GM23338 (cell line): ENCODE data around the gene RAD51B. TPM values are rescaled to one million over a fixed set of nuclear protein-coding genes. Genes with fewer than 3 reads are reported as not detected.

Experiments used
- ATAC-seq: fragments of 200-7000 bp; cut with Tn5 transposase; 3 replicates; pipeline ENCODE4 v1.9.1; 2020
- DNase-seq: peaks from one replicate; pipeline ENCODE4 v3.0.0-alpha.2; 2015; ENCODE audit warnings: low spot score
- H2AFZ ChIP-seq: fragments of 200-600 bp; sonication (generic); 2 replicates; pipeline ENCODE4 v1.8.0; 2016; ENCODE audit warnings: antibody characterized with exemption, mild to moderate bottlenecking, moderate library complexity
- H3F3A ChIP-seq: fragments of 200-600 bp; sonication (generic); replicated peaks from 2 replicates; pipeline ENCODE4 v1.8.0; 2017; ENCODE audit warnings: antibody characterized with exemption, mixed run types, low read depth
- H3K27ac ChIP-seq: fragments of 200-600 bp; sonication (generic); 2 replicates; pipeline ENCODE4 v1.6.1; 2016; ENCODE audit warnings: low read depth
- H3K27me3 ChIP-seq: fragments of 200-600 bp; sonication (generic); 2 replicates; pipeline ENCODE4 v1.8.0; 2016; ENCODE audit warnings: mild to moderate bottlenecking, mixed run types, moderate library complexity; ENCODE audit not compliant: insufficient read depth
- H3K36me3 ChIP-seq: fragments of 200-600 bp; sonication (generic); 2 replicates; pipeline ENCODE4 v1.8.0; 2016; ENCODE audit warnings: mild to moderate bottlenecking; ENCODE audit not compliant: insufficient read depth
- H3K4me1 ChIP-seq: fragments of 200-600 bp; sonication (generic); 2 replicates; pipeline ENCODE4 v1.8.0; 2016; ENCODE audit warnings: mild to moderate bottlenecking, moderate library complexity; ENCODE audit not compliant: insufficient read depth
- H3K4me2 ChIP-seq: fragments of 200-600 bp; sonication (generic); 2 replicates; pipeline ENCODE4 v1.7.1; 2017; ENCODE audit warnings: mixed run types
- H3K4me3 ChIP-seq: fragments of 200-600 bp; sonication (generic); 2 replicates; pipeline ENCODE4 v1.6.1; 2016; ENCODE audit warnings: mixed run types
- H3K79me2 ChIP-seq: fragments of 200-600 bp; sonication (generic); replicated peaks from 2 replicates; pipeline ENCODE4 v1.8.0; 2017; ENCODE audit warnings: mild to moderate bottlenecking; ENCODE audit not compliant: insufficient read depth
- H3K9me2 ChIP-seq: fragments of 200-600 bp; sonication (generic); 2 replicates; pipeline ENCODE4 v1.8.0; 2017; ENCODE audit not compliant: insufficient read depth
- H4K20me1 ChIP-seq: fragments of 200-600 bp; sonication (generic); replicated peaks from 2 replicates; pipeline ENCODE4 v1.8.0; 2017; ENCODE audit warnings: mild to moderate bottlenecking; ENCODE audit not compliant: insufficient read depth
- H3K27ac Mint-ChIP-seq: 2 replicates; pipeline ENCODE4 v1.8.0; 2020; ENCODE audit warnings: inconsistent platforms, mild to moderate bottlenecking, moderate library complexity, mixed read lengths
- H3K27me3 Mint-ChIP-seq: 3 replicates; pipeline ENCODE4 v1.8.0; 2022; ENCODE audit warnings: low read depth, mild to moderate bottlenecking, moderate library complexity, mixed read lengths, inconsistent platforms; ENCODE audit not compliant: insufficient read depth, poor library complexity
- H3K36me3 Mint-ChIP-seq: 3 replicates; pipeline ENCODE4 v1.8.0; 2021; ENCODE audit warnings: low read depth, mild to moderate bottlenecking, inconsistent platforms, moderate library complexity, mixed read lengths
- H3K4me1 Mint-ChIP-seq: 3 replicates; pipeline ENCODE4 v1.8.0; 2020; ENCODE audit warnings: mild to moderate bottlenecking, inconsistent platforms, mixed read lengths
- H3K4me3 Mint-ChIP-seq: 3 replicates; pipeline ENCODE4 v1.8.0; 2021; ENCODE audit warnings: moderate library complexity, mild to moderate bottlenecking, inconsistent platforms, mixed read lengths
- H3K9me3 Mint-ChIP-seq: 3 replicates; pipeline ENCODE4 v1.8.0; 2020; ENCODE audit warnings: moderate library complexity, mild to moderate bottlenecking, inconsistent platforms, mixed read lengths
- EZH2 ChIP-seq: fragments of 200-600 bp; sonication (generic); IDR thresholded peaks from one replicate; pipeline ENCODE4 v1.8.0; 2017; ENCODE audit warnings: antibody characterized with exemption, mild to moderate bottlenecking, low read depth; ENCODE audit not compliant: unreplicated experiment
- EZH2phosphoT487 ChIP-seq: fragments of 200-600 bp; sonication (generic); IDR thresholded peaks from one replicate; pipeline ENCODE4 v1.8.1; 2018; ENCODE audit warnings: antibody characterized with exemption; ENCODE audit not compliant: unreplicated experiment
- STAT1 ChIP-seq: IDR thresholded peaks from one replicate; pipeline ENCODE4 v1.6.1; 2016; ENCODE audit warnings: antibody characterized with exemption; ENCODE audit not compliant: unreplicated experiment
- ZNF114 ChIP-seq: fragments of 250-450 bp; sonication (Bioruptor Pico); IDR thresholded peaks from 2 replicates; pipeline ENCODE4 v1.5.0; 2020; ENCODE audit warnings: mild to moderate bottlenecking, moderate library complexity
- ZNF331 ChIP-seq: fragments of 250-450 bp; sonication (Bioruptor Pico); IDR thresholded peaks from 2 replicates; pipeline ENCODE4 v1.5.0; 2020; ENCODE audit warnings: low read depth, mild to moderate bottlenecking, moderate library complexity
- polyA plus RNA-seq: library from polyadenylated mRNA; unstranded; fragments of >200 nt; fragmentation: Nextera tagmentation; extraction: Ambion mirVana; gene quantifications from 2 replicates; pipeline ENCODE4 v1.2.1, GENCODE V29; 2016
- total RNA-seq: library from RNA; depleted of rRNA; stranded (reverse); fragments of >200 nt; shearing (Covaris generic); gene quantifications from 2 replicates; pipeline ENCODE4 v1.2.3, GENCODE V29; 2014
- TF ChIP-seq, protein P1 (sequence below): fragments of 250-450 bp; sonication (Bioruptor Pico); IDR thresholded peaks from 2 replicates; pipeline ENCODE4 v1.5.0; 2020; ENCODE audit warnings: mild to moderate bottlenecking, moderate library complexity
- TF ChIP-seq, protein P2 (sequence below), 2 experiments: fragments of 200-600 bp in 1 of 2; sonication (generic) in 1 of 2; conservative IDR thresholded peaks; 2 replicates each; pipeline versions ENCODE4 v1.5.1 to v1.6.1; 2016 to 2017; ENCODE audit warnings: antibody characterized with exemption in 2 of 2, low read depth in 2 of 2, mild to moderate bottlenecking in 2 of 2, moderate library complexity in 1 of 2

The RAD51B gene
- total and polyA plus RNA-seq, 2 experiments from 2014 or later = 15.7 to 29.1 TPM

DNA sequence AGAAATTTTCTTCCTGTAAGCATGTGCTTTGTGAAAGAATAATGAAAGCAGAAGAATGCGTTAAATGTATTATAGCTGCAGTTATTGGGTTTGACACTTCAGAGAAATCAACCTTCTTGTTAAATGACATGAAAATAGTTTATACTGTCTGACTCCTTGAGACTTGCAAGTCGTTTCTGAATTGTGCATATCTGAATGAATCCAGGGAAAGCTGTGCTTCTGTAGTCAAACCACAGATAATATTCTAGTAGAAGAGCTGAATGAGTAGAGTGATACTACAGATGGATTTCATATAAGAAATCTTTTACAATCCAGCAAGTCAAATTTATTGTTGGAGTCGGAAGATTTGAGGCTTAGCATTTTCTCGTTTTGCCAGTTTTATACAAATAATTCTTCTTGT, 343.3 kb downstream of the RAD51B start:
- Mint-ChIP-seq H3K4me3 (no peak overlapping the region), H3K27ac (no peak overlapping the region), H3K4me1 (peaks cover 25% of the 10 kb centered on the region), H3K36me3 (no peaks in the 10 kb centered on the region), H3K9me3 (no peaks in the 10 kb centered on the region), H3K27me3 (peaks cover 2% of the 10 kb centered on the region)
- peaks cover 3% of the 10 kb centered on the region; the same call in 1 of the 2 replicates for H3K4me1 ChIP-seq
- TF ChIP-seq EZH2 (no peak), ZNF331 (no peak), ZNF114 (no peak), EZH2phosphoT487 (no peak), STAT1 (no peak)
- TF ChIP-seq, protein P1, sequence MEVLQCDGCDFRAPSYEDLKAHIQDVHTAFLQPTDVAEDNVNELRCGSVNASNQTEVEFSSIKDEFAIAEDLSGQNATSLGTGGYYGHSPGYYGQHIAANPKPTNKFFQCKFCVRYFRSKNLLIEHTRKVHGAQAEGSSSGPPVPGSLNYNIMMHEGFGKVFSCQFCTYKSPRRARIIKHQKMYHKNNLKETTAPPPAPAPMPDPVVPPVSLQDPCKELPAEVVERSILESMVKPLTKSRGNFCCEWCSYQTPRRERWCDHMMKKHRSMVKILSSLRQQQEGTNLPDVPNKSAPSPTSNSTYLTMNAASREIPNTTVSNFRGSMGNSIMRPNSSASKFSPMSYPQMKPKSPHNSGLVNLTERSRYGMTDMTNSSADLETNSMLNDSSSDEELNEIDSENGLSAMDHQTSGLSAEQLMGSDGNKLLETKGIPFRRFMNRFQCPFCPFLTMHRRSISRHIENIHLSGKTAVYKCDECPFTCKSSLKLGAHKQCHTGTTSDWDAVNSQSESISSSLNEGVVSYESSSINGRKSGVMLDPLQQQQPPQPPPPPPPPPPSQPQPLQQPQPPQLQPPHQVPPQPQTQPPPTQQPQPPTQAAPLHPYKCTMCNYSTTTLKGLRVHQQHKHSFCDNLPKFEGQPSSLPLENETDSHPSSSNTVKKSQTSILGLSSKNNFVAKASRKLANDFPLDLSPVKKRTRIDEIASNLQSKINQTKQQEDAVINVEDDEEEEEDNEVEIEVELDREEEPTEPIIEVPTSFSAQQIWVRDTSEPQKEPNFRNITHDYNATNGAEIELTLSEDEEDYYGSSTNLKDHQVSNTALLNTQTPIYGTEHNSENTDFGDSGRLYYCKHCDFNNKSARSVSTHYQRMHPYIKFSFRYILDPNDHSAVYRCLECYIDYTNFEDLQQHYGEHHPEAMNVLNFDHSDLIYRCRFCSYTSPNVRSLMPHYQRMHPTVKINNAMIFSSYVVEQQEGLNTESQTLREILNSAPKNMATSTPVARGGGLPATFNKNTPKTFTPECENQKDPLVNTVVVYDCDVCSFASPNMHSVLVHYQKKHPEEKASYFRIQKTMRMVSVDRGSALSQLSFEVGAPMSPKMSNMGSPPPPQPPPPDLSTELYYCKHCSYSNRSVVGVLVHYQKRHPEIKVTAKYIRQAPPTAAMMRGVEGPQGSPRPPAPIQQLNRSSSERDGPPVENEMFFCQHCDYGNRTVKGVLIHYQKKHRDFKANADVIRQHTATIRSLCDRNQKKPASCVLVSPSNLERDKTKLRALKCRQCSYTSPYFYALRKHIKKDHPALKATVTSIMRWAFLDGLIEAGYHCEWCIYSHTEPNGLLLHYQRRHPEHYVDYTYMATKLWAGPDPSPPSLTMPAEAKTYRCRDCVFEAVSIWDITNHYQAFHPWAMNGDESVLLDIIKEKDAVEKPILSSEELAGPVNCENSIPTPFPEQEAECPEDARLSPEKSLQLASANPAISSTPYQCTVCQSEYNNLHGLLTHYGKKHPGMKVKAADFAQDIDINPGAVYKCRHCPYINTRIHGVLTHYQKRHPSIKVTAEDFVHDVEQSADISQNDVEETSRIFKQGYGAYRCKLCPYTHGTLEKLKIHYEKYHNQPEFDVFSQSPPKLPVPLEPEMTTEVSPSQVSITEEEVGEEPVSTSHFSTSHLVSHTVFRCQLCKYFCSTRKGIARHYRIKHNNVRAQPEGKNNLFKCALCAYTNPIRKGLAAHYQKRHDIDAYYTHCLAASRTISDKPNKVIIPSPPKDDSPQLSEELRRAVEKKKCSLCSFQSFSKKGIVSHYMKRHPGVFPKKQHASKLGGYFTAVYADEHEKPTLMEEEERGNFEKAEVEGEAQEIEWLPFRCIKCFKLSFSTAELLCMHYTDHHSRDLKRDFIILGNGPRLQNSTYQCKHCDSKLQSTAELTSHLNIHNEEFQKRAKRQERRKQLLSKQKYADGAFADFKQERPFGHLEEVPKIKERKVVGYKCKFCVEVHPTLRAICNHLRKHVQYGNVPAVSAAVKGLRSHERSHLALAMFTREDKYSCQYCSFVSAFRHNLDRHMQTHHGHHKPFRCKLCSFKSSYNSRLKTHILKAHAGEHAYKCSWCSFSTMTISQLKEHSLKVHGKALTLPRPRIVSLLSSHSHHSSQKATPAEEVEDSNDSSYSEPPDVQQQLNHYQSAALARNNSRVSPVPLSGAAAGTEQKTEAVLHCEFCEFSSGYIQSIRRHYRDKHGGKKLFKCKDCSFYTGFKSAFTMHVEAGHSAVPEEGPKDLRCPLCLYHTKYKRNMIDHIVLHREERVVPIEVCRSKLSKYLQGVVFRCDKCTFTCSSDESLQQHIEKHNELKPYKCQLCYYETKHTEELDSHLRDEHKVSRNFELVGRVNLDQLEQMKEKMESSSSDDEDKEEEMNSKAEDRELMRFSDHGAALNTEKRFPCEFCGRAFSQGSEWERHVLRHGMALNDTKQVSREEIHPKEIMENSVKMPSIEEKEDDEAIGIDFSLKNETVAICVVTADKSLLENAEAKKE (CRISPR knock-in tag) = no peak
- TF ChIP-seq, protein P2, sequence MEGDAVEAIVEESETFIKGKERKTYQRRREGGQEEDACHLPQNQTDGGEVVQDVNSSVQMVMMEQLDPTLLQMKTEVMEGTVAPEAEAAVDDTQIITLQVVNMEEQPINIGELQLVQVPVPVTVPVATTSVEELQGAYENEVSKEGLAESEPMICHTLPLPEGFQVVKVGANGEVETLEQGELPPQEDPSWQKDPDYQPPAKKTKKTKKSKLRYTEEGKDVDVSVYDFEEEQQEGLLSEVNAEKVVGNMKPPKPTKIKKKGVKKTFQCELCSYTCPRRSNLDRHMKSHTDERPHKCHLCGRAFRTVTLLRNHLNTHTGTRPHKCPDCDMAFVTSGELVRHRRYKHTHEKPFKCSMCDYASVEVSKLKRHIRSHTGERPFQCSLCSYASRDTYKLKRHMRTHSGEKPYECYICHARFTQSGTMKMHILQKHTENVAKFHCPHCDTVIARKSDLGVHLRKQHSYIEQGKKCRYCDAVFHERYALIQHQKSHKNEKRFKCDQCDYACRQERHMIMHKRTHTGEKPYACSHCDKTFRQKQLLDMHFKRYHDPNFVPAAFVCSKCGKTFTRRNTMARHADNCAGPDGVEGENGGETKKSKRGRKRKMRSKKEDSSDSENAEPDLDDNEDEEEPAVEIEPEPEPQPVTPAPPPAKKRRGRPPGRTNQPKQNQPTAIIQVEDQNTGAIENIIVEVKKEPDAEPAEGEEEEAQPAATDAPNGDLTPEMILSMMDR (conservative IDR thresholded peaks at IDR 0.05; ENCODE audit: low read depth in 2 of 2) = no peak
- ATAC-seq = no peak
- H3K36me3 ChIP-seq = no peaks in the 10 kb centered on the region
- H3K4me3 ChIP-seq = no peak overlapping the region
- H3F3A ChIP-seq = no peaks in the 10 kb centered on the region
- no peaks in the 10 kb centered on the region for H3K79me2 ChIP-seq
- no peak overlapping the region for H3K27ac ChIP-seq
- no peak overlapping the region for H2AFZ ChIP-seq
- H3K9me2 ChIP-seq = no peaks in the 10 kb centered on the region
- H3K4me2 ChIP-seq = no peak overlapping the region
- H4K20me1 ChIP-seq = no peaks in the 10 kb centered on the region
- DNase-seq = no peak
- H3K27me3 ChIP-seq = no peaks in the 10 kb centered on the region
